ENCODE measurements around the gene SRP72.
"Not testable (repeated sequence)": the region's sequence is repeated elsewhere in the genome, so short reads cannot be mapped to it uniquely, and the experiment has no call there.

SRP72 gene

GRCh38 chr4:56467284-56468096 lies at the start of gene SRP72:
SRP72 (plus strand) TSS chr4:56467617; CDS start chr4:56467636, 19 bp downstream.
- peak; percentile 50 to 57 for DNase-seq (ENCODE audit: low read depth in 2 of 2)

- DNase-seq (ENCODE audit: low read depth in 2 of 2): no peak
These were observed 43.2 kb upstream of the SRP72 start for GRCh38 chr4:56424176-56424575.

- DNase-seq (ENCODE audit: low read depth in 2 of 2): no peak
These were observed 42.5 kb upstream of the SRP72 start for GRCh38 chr4:56424697-56425514.

GRCh38 chr4:56425518-56425917 lies 41.9 kb upstream of the SRP72 start:
- no peak for DNase-seq (ENCODE audit: low read depth in 2 of 2)

- DNase-seq (ENCODE audit: low read depth in 2 of 2): no peak
These were observed 41.1 kb upstream of the SRP72 start for GRCh38 chr4:56426273-56426672.

- DNase-seq (ENCODE audit: low read depth in 2 of 2): no peak
These were observed 40.2 kb upstream of the SRP72 start for GRCh38 chr4:56427179-56427578.

- no peak for DNase-seq (ENCODE audit: low read depth in 2 of 2)
These were observed 37.2 kb upstream of the SRP72 start for GRCh38 chr4:56430203-56430602.

- no peak for DNase-seq (ENCODE audit: low read depth in 2 of 2)
These were observed 34.1 kb upstream of the SRP72 start for GRCh38 chr4:56433280-56433679.

GRCh38 chr4:56434599-56435139 lies 32.7 kb upstream of the SRP72 start:
- no peak for DNase-seq (ENCODE audit: low read depth in 2 of 2)

- peak; percentile 93 to 94 for DNase-seq (ENCODE audit: low read depth in 2 of 2)
These were observed 32.1 kb upstream of the SRP72 start, which contains the start of gene PPAT for GRCh38 chr4:56435140-56435926. PPAT (minus strand) TSS chr4:56435615; CDS start chr4:56435477, 138 bp downstream.

- DNase-seq (ENCODE audit: low read depth in 2 of 2): no peak
These were observed 28.7 kb upstream of the SRP72 start for GRCh38 chr4:56438766-56439165.

- DNase-seq (ENCODE audit: low read depth in 2 of 2): no peak
These were observed 26.4 kb upstream of the SRP72 start for GRCh38 chr4:56440983-56441382.

- no peak for DNase-seq (ENCODE audit: low read depth in 2 of 2)
These were observed 22.7 kb upstream of the SRP72 start for GRCh38 chr4:56444719-56445118.

GRCh38 chr4:56445699-56446098 lies 21.7 kb upstream of the SRP72 start:
- no peak for DNase-seq (ENCODE audit: low read depth in 2 of 2)

- DNase-seq (ENCODE audit: low read depth in 2 of 2): no peak
These were observed 19.1 kb upstream of the SRP72 start for GRCh38 chr4:56448301-56448700.

- DNase-seq (ENCODE audit: low read depth in 2 of 2): not testable (repeated sequence)
These were observed 17.9 kb upstream of the SRP72 start for GRCh38 chr4:56449475-56449874.

GRCh38 chr4:56450342-56450741 lies 17.1 kb upstream of the SRP72 start:
- DNase-seq (ENCODE audit: low read depth in 2 of 2): no peak

GRCh38 chr4:56460085-56460484 lies 7.3 kb upstream of the SRP72 start:
- DNase-seq (ENCODE audit: low read depth in 2 of 2): no peak

- no peak for DNase-seq (ENCODE audit: low read depth in 2 of 2)
These were observed 5.3 kb upstream of the SRP72 start for GRCh38 chr4:56462157-56462556.

- no peak for DNase-seq (ENCODE audit: low read depth in 2 of 2)
These were observed 3.7 kb upstream of the SRP72 start for GRCh38 chr4:56463711-56464110.

- no peak for DNase-seq (ENCODE audit: low read depth in 2 of 2)
These were observed 2.8 kb upstream of the SRP72 start for GRCh38 chr4:56464581-56464980.

All from fibroblast of skin of left biceps (primary cell).